Measurements from ENCODE around the gene HMX1. TPM values are rescaled to one million over a fixed set of nuclear protein-coding genes. Genes with fewer than 3 reads are reported as not detected.

Gene HMX1
- total RNA-seq, 4 donors from 2014 or later = 0.19 TPM; not detected in 3

DNA sequence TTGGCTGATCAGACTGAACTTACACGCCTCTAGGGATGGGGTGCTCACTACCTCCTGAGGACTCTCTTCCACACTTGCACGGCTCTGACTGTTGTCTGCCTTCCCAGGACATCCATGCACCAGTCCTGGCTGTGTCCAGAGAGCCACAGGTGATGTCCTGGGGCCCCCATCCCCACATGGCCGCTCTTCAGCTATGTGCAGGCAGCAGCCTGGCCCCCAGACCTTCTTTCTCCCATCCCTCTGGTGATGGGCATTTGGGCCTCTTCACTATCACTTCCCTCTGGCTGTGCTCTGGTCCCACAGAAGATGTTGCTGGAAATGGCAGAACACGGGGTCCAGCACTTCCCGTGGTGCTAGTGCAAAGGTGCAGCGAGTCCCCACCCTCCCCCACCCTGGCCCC, 40.9 kb upstream of the HMX1 start:
- TF ChIP-seq, protein P1, sequence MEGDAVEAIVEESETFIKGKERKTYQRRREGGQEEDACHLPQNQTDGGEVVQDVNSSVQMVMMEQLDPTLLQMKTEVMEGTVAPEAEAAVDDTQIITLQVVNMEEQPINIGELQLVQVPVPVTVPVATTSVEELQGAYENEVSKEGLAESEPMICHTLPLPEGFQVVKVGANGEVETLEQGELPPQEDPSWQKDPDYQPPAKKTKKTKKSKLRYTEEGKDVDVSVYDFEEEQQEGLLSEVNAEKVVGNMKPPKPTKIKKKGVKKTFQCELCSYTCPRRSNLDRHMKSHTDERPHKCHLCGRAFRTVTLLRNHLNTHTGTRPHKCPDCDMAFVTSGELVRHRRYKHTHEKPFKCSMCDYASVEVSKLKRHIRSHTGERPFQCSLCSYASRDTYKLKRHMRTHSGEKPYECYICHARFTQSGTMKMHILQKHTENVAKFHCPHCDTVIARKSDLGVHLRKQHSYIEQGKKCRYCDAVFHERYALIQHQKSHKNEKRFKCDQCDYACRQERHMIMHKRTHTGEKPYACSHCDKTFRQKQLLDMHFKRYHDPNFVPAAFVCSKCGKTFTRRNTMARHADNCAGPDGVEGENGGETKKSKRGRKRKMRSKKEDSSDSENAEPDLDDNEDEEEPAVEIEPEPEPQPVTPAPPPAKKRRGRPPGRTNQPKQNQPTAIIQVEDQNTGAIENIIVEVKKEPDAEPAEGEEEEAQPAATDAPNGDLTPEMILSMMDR (IDR thresholded peaks at IDR 0.05) = no peak
- TF ChIP-seq POLR2A (IDR thresholded peaks at IDR 0.05) = no peak
- intact Hi-C loops (cut with DNase I) = loop anchor here (10.0 kb wide), 2 partner anchors 228 to 308 kb away; no protein-coding TSS in a partner anchor
- H3K4me3 ChIP-seq = no peak overlapping the region
- H3K9me3 ChIP-seq = no peaks in the 10 kb centered on the region
- no peak for DNase-seq
- H3K27ac ChIP-seq = no peak overlapping the region
- no peaks in the 10 kb centered on the region for H3K4me1 ChIP-seq
- WGBS, 2 donors = 82% methylated on average over 6 of the region's 6 CpGs
- H3K27me3 ChIP-seq = peaks cover 0 to 94% (median 0%) of the 10 kb centered on the region in 4 donors
- no peaks in the 10 kb centered on the region for H3K36me3 ChIP-seq

DNA sequence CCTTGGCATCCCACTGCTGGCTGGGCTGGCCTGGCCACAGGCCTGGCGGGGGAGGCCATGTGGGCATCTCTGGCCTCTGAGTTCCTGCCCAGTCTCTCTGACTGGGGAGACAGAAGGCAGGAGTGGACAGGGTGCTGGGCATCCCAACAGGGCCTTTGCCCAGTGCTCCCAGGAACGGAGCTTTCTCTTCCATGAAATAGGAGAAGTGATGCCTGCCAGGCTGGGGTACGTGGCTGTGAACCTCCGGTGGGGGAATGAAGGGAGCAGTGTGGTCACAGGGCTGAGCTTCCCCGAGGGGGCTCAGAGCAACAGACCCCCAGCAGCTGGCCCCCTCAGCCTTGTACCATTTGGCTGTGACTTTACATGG, 40.4 kb upstream of the HMX1 start:
- 59% methylated on average over 2 of the region's 5 CpGs; no CpG with 5 or more reads in 1 of the 2 donors for WGBS, 2 donors
- Histone ChIP-seq H3K4me1 (no peaks in the 10 kb centered on the region), H3K9me3 (no peaks in the 10 kb centered on the region), H3K27me3 (peaks cover 0 to 95% (median 0%) of the 10 kb centered on the region in 4 donors), H3K4me3 (no peak overlapping the region), H3K36me3 (no peaks in the 10 kb centered on the region), H3K27ac (no peak overlapping the region)
- TF ChIP-seq POLR2A (IDR thresholded peaks at IDR 0.05) = no peak
- TF ChIP-seq, protein P1 (IDR thresholded peaks at IDR 0.05) = no peak
- DNase-seq = no peak
- intact Hi-C loops (cut with DNase I) = loop anchor here (10.0 kb wide), 2 partner anchors 227 to 307 kb away; no protein-coding TSS in a partner anchor

DNA sequence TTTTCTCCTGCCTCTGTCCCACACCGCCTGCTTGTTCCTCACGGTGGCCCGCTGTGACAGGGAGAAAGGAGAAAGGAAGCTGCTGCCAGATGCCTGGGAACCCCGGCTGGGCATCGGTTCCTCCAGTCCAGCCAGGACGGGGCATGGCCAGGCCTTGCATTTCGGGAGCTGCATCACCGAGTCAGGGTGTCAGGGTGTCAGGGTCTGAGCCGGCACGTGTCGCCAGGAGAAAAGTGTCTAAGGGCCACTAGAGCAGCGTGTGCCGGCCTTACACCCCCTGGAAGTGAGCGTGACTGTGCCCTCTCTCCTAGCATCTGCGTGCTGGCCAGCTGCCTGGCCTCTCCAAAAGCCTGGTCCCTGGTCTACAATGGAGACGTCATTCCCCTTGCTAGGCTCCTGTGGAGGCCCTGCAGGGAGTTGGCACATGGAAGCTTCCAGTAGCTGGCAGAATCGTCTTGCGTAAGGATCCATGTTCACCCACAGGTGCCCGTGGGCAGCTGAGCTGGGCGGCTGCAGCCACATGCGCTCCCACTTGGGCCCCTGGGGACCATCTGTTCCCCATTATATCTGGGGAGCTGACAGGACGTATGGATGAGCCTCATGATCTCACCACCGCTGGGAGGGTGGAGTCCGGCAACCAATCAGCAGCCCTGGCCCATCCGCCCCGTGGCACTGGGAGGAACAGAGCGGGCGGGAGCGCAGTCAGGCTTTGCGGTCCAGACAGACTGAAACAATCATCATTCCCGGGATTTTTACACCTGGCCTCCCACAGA, 39.9 kb upstream of the HMX1 start:
- WGBS, 2 donors = 68 to 74% methylated on average over 3 to 7 of the region's 31 CpGs
- no peak for TF ChIP-seq POLR2A (IDR thresholded peaks at IDR 0.05)
- TF ChIP-seq, protein P1 (IDR thresholded peaks at IDR 0.05) = no peak
- H3K4me1 ChIP-seq = no peaks in the 10 kb centered on the region
- H3K36me3 ChIP-seq = no peaks in the 10 kb centered on the region
- no peaks in the 10 kb centered on the region for H3K9me3 ChIP-seq
- DNase-seq = no peak
- H3K4me3 ChIP-seq = no peak overlapping the region
- no peak overlapping the region for H3K27ac ChIP-seq
- intact Hi-C loops (cut with DNase I) = loop anchor here (10.0 kb wide), 2 partner anchors 227 to 307 kb away; no protein-coding TSS in a partner anchor
- H3K27me3 ChIP-seq = peaks cover 0 to 95% (median 0%) of the 10 kb centered on the region in 4 donors

DNA sequence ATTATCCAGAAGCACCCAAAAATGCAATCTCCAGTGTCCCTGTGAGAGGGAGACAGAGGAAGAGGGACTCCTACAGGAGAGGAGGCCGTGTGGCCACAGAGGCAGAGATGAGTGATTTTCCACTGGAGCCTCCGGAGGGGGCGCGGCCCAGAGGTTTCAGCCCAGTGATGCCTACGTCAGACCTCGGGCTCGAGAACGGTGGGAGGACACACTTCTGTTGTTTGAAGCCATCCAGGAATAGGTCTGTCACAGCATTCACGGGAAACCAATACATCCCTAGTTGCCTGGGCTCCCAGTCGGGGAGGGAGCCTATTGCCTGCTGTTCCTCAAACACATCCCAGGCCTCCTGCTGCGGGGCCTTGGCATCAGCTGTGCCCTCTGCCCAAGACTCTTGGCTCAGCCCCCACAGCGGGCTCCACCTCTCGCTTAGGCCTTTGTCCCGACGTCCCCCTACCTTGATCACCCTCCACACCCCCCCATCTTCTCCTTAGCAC, 39.2 kb upstream of the HMX1 start:
- Histone ChIP-seq H3K36me3 (no peaks in the 10 kb centered on the region), H3K9me3 (no peaks in the 10 kb centered on the region), H3K27me3 (peaks cover 0 to 95% (median 0%) of the 10 kb centered on the region in 4 donors), H3K4me3 (no peak overlapping the region), H3K4me1 (no peaks in the 10 kb centered on the region), H3K27ac (no peak overlapping the region)
- WGBS, 2 donors = 41 to 53% methylated on average over 15 of the region's 15 CpGs
- DNase-seq = no peak
- intact Hi-C loops (cut with DNase I) = loop anchor here (10.0 kb wide), 2 partner anchors 226 to 306 kb away; no protein-coding TSS in a partner anchor
- TF ChIP-seq, protein P1 (IDR thresholded peaks at IDR 0.05) = no peak
- no peak for TF ChIP-seq POLR2A (IDR thresholded peaks at IDR 0.05)
